Measurements from ENCODE around the gene LDLRAD4.

DNA sequence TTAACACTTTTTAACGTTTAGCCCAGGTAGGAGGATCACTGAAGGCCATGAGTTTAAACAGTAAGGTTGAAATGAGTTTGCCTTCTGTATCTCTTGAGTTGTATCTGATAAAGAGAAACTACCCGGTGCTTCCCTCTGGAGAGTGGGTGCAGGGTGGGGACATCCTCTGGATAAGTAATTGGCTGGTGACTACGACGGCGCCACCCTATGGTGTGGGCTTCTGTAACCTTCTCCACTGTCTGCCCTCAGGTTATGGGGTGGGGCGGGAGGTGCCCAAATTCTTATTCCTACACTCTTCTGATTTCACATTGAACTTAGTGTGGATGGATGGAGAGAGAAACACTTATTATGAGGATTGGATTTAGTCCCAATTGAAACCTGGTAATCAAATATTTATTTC lies 68.8 kb downstream of the LDLRAD4 start:
- TF ChIP-seq, protein P1, sequence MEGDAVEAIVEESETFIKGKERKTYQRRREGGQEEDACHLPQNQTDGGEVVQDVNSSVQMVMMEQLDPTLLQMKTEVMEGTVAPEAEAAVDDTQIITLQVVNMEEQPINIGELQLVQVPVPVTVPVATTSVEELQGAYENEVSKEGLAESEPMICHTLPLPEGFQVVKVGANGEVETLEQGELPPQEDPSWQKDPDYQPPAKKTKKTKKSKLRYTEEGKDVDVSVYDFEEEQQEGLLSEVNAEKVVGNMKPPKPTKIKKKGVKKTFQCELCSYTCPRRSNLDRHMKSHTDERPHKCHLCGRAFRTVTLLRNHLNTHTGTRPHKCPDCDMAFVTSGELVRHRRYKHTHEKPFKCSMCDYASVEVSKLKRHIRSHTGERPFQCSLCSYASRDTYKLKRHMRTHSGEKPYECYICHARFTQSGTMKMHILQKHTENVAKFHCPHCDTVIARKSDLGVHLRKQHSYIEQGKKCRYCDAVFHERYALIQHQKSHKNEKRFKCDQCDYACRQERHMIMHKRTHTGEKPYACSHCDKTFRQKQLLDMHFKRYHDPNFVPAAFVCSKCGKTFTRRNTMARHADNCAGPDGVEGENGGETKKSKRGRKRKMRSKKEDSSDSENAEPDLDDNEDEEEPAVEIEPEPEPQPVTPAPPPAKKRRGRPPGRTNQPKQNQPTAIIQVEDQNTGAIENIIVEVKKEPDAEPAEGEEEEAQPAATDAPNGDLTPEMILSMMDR (conservative IDR thresholded peaks at IDR 0.05; ENCODE audit: low read depth in 2 of 2): peak in 1 of 2 experiments; percentile 37; a peak in 2 of 4 replicates
- TF ChIP-seq, protein P2, sequence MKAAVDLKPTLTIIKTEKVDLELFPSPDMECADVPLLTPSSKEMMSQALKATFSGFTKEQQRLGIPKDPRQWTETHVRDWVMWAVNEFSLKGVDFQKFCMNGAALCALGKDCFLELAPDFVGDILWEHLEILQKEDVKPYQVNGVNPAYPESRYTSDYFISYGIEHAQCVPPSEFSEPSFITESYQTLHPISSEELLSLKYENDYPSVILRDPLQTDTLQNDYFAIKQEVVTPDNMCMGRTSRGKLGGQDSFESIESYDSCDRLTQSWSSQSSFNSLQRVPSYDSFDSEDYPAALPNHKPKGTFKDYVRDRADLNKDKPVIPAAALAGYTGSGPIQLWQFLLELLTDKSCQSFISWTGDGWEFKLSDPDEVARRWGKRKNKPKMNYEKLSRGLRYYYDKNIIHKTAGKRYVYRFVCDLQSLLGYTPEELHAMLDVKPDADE (IDR thresholded peaks at IDR 0.05): no peak

All from GM23338 (cell line).